Stomach smooth muscle (tissue), 2 donors: ENCODE measurements around the gene LCN2.
"Not testable (repeated sequence)": the region's sequence is repeated elsewhere in the genome, so short reads cannot be mapped to it uniquely, and the experiment has no call there.

ENCODE experiments used
- H3K27ac ChIP-seq: one replicate; pipeline ENCODE4 v1.7.0; 2013; ENCODE audit warnings: mild to moderate bottlenecking, low read length, inconsistent platforms
- H3K27me3 ChIP-seq, 2 donors: one replicate each; pipeline ENCODE4 v1.7.0; 2013; ENCODE audit warnings: low read length in 2 of 2; ENCODE audit not compliant: insufficient read depth in 2 of 2, control insufficient read depth in 1 of 2
- H3K36me3 ChIP-seq, 2 donors: one replicate each; pipeline ENCODE4 v1.7.0; 2013; ENCODE audit warnings: low read length in 2 of 2; ENCODE audit not compliant: control insufficient read depth in 2 of 2, insufficient read depth in 2 of 2
- H3K4me1 ChIP-seq: one replicate; pipeline ENCODE4 v1.7.0; 2013; ENCODE audit warnings: low read length; ENCODE audit not compliant: control insufficient read depth, insufficient read depth
- H3K4me3 ChIP-seq, 2 donors: one replicate each; pipeline ENCODE4 v1.7.0; 2013; ENCODE audit warnings: low read length in 2 of 2
- H3K9ac ChIP-seq, 2 donors: one replicate each; pipeline ENCODE4 v1.7.0; 2013; ENCODE audit warnings: low read length in 2 of 2, mild to moderate bottlenecking in 1 of 2
- H3K9me3 ChIP-seq, 2 donors: one replicate each; pipeline ENCODE4 v1.7.0; 2013; ENCODE audit warnings: low read length in 2 of 2; ENCODE audit not compliant: control insufficient read depth in 2 of 2
- donor health status: healthy.
- donor health status: Pancreatic carcinoma.

LCN2 gene

DNA sequence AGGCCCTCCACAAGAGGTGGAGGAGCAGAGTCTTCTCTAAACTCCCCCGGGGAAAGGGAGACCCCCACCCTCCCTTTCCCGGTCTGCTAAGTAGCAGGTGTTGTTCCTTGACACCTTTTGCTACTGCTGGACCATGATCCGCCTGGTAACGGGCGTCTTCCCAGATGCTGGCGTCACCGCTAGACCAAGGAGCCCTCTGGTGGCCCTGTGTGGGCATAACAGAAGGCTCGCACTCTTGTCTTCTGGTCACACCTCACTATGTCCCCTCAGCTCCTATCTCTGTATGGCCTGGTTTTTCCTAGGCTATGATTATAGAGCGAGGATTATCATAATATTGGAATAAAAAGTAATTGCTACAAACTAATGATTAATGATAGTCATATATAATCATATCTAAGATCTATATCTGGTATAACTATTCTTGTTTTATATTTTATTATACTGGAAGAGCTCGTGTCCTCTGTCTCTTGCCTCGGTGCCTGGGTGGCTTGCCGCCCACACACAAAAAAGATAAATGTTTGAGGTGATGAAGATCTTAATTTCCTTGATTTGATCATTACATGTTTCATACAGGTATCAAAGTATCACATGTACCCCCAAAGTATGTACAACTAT is 19.2 kb upstream of the LCN2 start:
- H3K9me3 ChIP-seq, H3K27me3 ChIP-seq, H3K27ac ChIP-seq, H3K4me3 ChIP-seq, H3K36me3 ChIP-seq, H3K9ac ChIP-seq: not testable (repeated sequence)
- H3K4me1 ChIP-seq, result peaks cover 31% of the 10 kb centered on the region

DNA sequence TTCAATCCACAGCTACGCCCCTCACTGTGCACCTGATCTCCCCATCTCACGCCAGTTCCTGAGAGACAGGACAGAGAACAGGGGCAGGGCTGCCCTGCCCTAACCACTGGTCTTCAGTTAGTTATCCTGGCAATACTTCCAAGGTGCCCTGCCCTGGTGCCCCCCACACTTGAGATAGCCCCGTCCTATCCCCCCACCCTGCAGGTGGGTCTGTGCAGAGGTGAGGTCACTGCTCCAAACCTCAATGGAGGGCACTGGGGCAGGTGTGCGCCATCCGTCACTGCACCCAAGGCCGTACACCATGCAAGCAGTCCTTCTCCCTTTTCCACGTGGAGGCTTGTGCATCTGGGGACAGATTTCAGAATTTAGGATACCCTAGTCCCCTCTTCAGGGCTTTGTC is 18.6 kb upstream of the LCN2 start:
- H3K27me3 ChIP-seq, H3K9ac ChIP-seq, H3K36me3 ChIP-seq, H3K4me3 ChIP-seq, H3K27ac ChIP-seq, H3K9me3 ChIP-seq: not testable (repeated sequence)
- H3K4me1 ChIP-seq, result peaks cover 25% of the 10 kb centered on the region

DNA sequence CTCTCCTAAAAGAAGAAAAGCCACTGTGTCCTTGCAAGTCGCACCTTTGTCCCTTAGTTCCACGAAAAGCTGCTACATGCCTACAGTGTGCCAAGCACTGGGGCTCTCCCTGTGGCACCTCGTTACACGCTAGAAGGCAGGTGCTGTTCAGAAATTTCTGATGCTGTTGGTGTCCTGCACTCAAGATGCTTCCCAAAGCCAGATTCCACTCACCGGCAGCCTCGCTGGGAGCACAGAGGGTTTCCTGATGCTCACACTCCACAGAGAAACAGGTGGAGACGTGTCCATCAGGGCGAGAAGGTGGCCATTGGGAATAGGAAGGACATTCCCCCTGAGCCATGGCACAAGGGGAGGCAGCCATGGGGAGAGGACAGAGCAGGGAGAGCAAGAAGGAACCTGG is 17.9 kb upstream of the LCN2 start:
- H3K27ac ChIP-seq, H3K9me3 ChIP-seq, H3K36me3 ChIP-seq, H3K9ac ChIP-seq, H3K4me3 ChIP-seq, H3K27me3 ChIP-seq: not testable (repeated sequence)
- peaks cover 18% of the 10 kb centered on the region for H3K4me1 ChIP-seq

DNA sequence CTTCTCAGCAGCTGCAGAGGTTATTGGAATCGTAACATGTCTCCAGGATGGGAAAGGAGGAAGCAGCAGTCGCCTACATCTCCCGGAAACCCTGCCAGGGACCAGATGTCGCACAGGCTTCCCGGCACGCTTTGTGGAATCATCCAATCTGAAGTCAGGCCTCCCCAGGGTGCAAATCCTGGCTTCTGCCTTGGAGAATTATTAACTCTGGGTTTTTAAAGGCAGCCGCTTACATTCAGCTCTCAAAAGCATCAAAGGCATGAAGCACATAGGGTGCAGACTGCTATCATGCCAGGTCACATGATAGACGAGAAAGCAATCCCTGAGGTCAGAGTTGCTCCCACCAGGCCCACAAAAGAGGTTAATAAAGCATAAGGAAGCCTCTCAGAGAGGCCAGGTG is 17.1 kb upstream of the LCN2 start:
- H3K9ac ChIP-seq, H3K9me3 ChIP-seq, H3K36me3 ChIP-seq, H3K27me3 ChIP-seq, H3K4me3 ChIP-seq, H3K27ac ChIP-seq: not testable (repeated sequence)
- peaks cover 11% of the 10 kb centered on the region for H3K4me1 ChIP-seq

DNA sequence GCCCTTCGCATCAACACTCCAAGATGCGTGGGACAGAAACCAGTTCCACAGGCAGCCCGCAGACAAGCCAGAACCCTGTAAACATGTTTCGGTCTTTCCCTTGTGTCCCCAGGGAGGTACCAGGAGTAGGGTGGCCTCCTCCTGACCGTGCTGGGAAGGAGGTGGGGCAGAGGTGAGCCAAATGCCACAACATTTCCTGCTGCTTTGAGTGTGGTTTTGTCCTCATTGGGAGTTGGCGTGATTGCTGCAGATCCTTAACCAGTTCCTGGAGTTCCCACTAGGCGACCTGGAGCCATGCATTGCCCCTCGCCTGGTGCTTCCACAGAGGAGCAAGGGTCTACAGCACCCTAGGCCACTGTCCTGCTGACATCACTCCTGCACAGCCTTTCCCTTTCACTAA is 13.7 kb upstream of the LCN2 start:
- not testable (repeated sequence) for H3K27ac ChIP-seq, H3K4me1 ChIP-seq, H3K9ac ChIP-seq, H3K9me3 ChIP-seq, H3K36me3 ChIP-seq, H3K4me3 ChIP-seq, H3K27me3 ChIP-seq

DNA sequence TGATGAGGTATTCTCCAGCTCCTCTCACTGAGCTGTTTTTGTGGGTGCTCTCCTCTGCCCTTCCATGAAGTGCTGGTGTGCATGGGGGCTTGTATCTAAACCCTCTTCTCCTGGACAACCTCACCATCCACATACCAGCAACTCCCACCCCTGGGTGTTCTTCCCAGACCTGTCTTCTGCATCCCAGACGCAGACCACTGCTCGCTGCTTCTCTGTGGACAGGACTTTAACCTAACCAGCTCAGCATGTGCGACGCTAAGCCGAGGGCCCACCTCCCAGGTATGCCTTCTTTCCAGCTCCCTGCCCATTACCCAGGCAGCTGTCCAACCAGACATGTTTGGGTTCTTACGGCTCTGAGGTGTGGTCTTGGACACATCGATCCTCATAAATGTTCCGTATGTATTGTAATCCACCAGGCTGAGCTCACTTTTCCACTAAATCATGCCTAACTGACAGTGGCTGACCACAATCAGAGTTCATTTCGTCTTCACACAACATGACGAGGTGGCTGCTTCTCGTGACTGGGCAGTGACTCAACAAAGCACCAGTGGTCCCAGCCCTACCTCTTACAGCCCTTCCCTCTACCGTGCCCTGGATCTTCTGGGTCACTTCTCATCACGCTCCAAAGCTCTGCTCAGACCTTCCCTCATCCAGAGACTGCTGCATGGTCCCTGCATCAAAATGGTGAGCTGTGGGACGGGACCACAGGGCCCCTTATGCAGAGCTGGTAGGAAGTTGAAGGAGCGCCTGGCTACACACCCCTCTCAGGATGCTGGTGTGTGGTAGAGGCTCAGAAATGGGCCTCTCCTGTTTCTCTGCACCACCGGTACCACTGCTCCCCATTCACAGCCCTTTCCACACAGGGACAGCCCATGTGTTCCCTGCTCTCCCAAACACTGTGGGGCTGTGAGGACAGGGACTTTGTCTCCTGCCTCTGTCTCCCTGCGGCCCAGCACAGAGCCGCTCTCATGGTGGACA is 12.1 kb upstream of the LCN2 start:
- Histone ChIP-seq H3K4me1 (no peaks in the 10 kb centered on the region), H3K27me3 (no peaks in the 10 kb centered on the region), H3K9ac (no peak overlapping the region), H3K36me3 (no peaks in the 10 kb centered on the region), H3K9me3 (no peaks in the 10 kb centered on the region), H3K4me3 (no peak overlapping the region), H3K27ac (no peak overlapping the region)

DNA sequence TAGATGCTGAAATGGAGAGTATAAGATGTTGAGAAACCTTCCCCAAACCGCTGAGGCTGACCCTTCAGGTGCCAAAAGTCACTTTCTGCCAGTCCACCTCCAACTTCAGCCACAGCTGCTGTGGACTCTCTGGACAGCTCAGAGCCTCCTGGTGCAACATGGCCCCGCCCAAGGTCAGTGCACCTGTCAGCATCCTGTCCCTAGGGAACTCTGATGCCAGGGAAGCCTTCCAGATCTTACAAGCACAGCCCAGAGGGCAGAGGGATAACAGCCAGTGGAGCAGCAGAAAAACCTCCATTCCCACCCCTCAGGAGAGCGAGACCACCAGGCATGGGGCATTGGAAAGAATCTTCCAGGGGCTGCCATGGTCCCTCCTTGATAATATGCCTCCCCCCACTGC is 11.3 kb upstream of the LCN2 start:
- Histone ChIP-seq H3K27me3 (no peaks in the 10 kb centered on the region), H3K4me1 (no peaks in the 10 kb centered on the region), H3K9ac (no peak overlapping the region), H3K27ac (no peak overlapping the region), H3K36me3 (no peaks in the 10 kb centered on the region), H3K4me3 (no peak overlapping the region), H3K9me3 (no peaks in the 10 kb centered on the region)

DNA sequence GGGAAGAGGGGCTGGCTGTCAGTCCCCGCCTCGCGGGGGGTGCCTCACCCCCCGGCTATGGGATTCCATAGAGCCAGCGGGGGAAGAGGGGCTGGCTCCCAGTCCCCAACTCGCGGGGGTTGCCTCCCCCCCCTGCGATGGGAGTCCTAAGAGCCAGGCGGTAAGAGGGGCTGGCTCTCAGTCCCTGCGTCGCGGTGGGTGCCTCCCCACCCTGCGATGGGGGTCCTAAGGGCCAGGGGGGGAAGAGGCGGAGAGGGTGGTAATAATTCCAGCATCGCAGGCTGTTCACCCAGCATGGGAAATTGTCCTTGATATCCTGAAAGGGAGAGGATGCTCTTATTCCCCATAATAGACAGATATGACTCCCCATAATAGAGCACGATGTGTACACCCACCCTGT is 9.6 kb upstream of the LCN2 start:
- no peaks in the 10 kb centered on the region for H3K27me3 ChIP-seq
- no peak overlapping the region for H3K27ac ChIP-seq
- no peaks in the 10 kb centered on the region for H3K4me1 ChIP-seq
- no peak overlapping the region for H3K9ac ChIP-seq
- no peaks in the 10 kb centered on the region for H3K9me3 ChIP-seq
- H3K36me3 ChIP-seq, result no peaks in the 10 kb centered on the region
- no peak overlapping the region for H3K4me3 ChIP-seq

DNA sequence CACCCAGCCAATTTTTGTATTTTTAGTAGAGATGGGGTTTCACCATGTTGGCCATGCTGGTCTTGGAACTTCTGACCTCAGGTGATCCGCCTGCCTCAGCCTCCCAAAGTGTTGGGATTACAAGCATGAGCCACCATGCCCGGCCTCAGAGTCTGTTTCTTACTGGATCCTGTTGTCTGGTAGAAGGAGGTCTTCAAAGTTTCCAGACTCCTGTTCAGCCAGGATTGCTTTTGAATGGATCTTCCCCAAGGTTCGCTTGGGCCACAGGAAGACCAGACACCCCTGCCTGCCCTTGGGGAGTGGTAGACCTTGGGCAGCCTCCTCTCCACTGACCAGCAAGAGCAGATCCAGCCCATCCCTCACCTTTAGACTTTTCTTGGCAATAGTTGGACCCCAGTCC is 7.6 kb upstream of the LCN2 start:
- H3K27ac ChIP-seq, result no peak overlapping the region
- H3K9ac ChIP-seq, result no peak overlapping the region
- no peaks in the 10 kb centered on the region for H3K4me1 ChIP-seq
- no peak overlapping the region for H3K4me3 ChIP-seq
- H3K9me3 ChIP-seq, result no peaks in the 10 kb centered on the region
- H3K36me3 ChIP-seq, result no peaks in the 10 kb centered on the region
- H3K27me3 ChIP-seq, result no peaks in the 10 kb centered on the region

DNA sequence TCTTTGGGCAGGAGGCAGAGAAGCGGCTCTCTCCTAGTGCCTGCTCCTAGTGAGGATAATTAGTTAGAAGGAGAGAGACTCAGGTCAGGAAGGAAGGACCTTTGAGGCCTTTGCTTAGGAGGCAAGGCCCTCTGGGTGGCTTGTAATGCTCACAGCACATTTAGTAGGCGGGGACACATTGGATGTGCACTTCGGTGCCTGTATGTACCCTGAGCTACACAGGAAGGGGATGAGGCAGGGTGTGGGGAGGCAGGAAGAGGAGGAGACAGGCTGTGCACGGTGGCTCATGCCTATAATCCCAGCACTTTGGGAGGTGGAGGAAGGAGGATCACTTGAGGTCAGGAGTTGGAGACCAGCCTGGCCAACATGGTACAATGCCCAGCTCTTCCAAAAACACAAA is 7.2 kb upstream of the LCN2 start:
- Histone ChIP-seq H3K36me3 (no peaks in the 10 kb centered on the region), H3K27me3 (no peaks in the 10 kb centered on the region), H3K9me3 (no peaks in the 10 kb centered on the region), H3K9ac (no peak overlapping the region), H3K4me3 (no peak overlapping the region), H3K4me1 (no peaks in the 10 kb centered on the region), H3K27ac (no peak overlapping the region)

DNA sequence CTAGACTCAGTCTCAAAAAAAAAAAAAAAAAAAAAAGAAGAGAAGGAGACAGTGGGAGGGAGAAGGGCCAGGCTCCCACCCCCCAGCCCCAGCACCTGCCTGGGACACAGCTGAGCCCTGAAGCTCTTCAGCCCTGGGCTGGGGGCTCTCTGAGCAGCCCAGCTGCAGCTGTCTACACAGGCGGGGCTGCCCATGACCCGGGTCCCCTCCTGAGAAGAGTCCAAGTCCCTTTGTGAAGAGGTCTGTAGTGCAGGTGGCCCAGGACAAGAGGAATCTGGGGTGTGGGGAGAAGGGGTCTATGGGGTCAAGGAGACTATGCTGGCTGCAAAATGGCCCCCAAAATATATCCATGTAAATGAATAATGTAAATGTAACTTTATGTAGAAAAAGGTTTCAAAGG is 6.7 kb upstream of the LCN2 start:
- no peaks in the 10 kb centered on the region for H3K36me3 ChIP-seq
- H3K9me3 ChIP-seq, result no peaks in the 10 kb centered on the region
- H3K27ac ChIP-seq, result no peak overlapping the region
- H3K4me1 ChIP-seq, result no peaks in the 10 kb centered on the region
- no peak overlapping the region for H3K9ac ChIP-seq
- no peaks in the 10 kb centered on the region for H3K27me3 ChIP-seq
- no peak overlapping the region for H3K4me3 ChIP-seq
